B cell (primary cell): ENCODE data around the gene LGI1. TPM values are rescaled to one million over a fixed set of nuclear protein-coding genes. Genes with fewer than 3 reads are reported as not detected.

ENCODE experiments used
- ATAC-seq: fragments of 200-7000 bp; cut with Tn5 transposase; one replicate; pipeline ENCODE4 v1.10.0; 2021; ENCODE audit warnings: low read depth, mild to moderate bottlenecking, moderate number of reproducible peaks, moderate library complexity
- CTCF ChIA-PET: fragments of 350-600 bp; sonication (Branson Sonifier 250); formaldehyde crosslinking; loops from one replicate; lab custom pipeline; 2021; ENCODE audit warnings: antibody characterized with exemption, inconsistent platforms; lab: Charles Lee
- POLR2A ChIA-PET: fragments of 350-600 bp; sonication (Branson Sonifier 250); formaldehyde crosslinking; loops from one replicate; lab custom pipeline; 2021; ENCODE audit warnings: antibody characterized with exemption; lab: Charles Lee
- DNase-seq: peaks from one replicate; pipeline ENCODE4 v3.0.0; 2013
- H2AFZ ChIP-seq: 2 replicates; pipeline ENCODE4 v1.6.1; 2012; ENCODE audit warnings: mild to moderate bottlenecking, low read depth, low read length; ENCODE audit not compliant: insufficient read depth, poor library complexity, severe bottlenecking
- H3K27ac ChIP-seq, 2 donors: 1 replicate in 1 of 2; 2 replicates in 1 of 2; pipeline ENCODE4 v1.5.1; 2012 to 2013; ENCODE audit warnings: low read length in 2 of 2, mild to moderate bottlenecking in 2 of 2, moderate library complexity in 1 of 2
- H3K27me3 ChIP-seq, 4 experiments: fragments of 200-600 bp in 1 of 4; sonication (generic) in 1 of 4; replicated peaks in 1 of 4; 1 replicate in 2 of 4; 2 replicates in 2 of 4; pipeline versions ENCODE4 v1.6.1 to v1.7.0; 2013 to 2016; ENCODE audit warnings: low read length in 3 of 4, mild to moderate bottlenecking in 2 of 4, mixed read lengths in 1 of 4, moderate library complexity in 1 of 4; ENCODE audit not compliant: insufficient read depth in 4 of 4, control insufficient read depth in 3 of 4; ENCODE audit errors: control extremely low read depth in 1 of 4
- H3K36me3 ChIP-seq, 2 experiments: replicated peaks in 1 of 2; 1 replicate in 1 of 2; 2 replicates in 1 of 2; pipeline versions ENCODE4 v1.6.1 to v1.7.1; 2013; ENCODE audit warnings: low read length in 1 of 2; ENCODE audit not compliant: insufficient read depth in 2 of 2, control insufficient read depth in 1 of 2; ENCODE audit errors: control extremely low read depth in 1 of 2, extremely low read depth in 1 of 2
- H3K4me1 ChIP-seq, 2 donors: fragments of 200-600 bp in 1 of 2; sonication (generic) in 1 of 2; 1 replicate in 1 of 2; 2 replicates in 1 of 2; pipeline versions ENCODE4 v1.5.1 to v1.6.1; 2013 to 2017; ENCODE audit warnings: low read length in 2 of 2; ENCODE audit not compliant: control insufficient read depth in 2 of 2, insufficient read depth in 2 of 2
- H3K4me2 ChIP-seq: replicated peaks from 2 replicates; pipeline ENCODE3; 2012; ENCODE audit warnings: mild to moderate bottlenecking, low read depth, low read length; ENCODE audit not compliant: poor library complexity, severe bottlenecking
- H3K4me3 ChIP-seq, 5 experiments: fragments of 200-600 bp in 1 of 5; sonication (generic) in 1 of 5; 1 replicate in 3 of 5; 2 replicates in 2 of 5; pipeline versions ENCODE4 v1.5.1 to v1.7.0; 2011 to 2016; ENCODE audit warnings: low read length in 4 of 5, mild to moderate bottlenecking in 4 of 5, low read depth in 2 of 5, control low read depth in 1 of 5, moderate library complexity in 1 of 5; ENCODE audit not compliant: insufficient read depth in 1 of 5; ENCODE audit errors: control extremely low read depth in 1 of 5, extremely low read depth in 1 of 5
- H3K79me2 ChIP-seq: fragments of 200-600 bp; sonication (generic); one replicate; pipeline ENCODE4 v1.6.0; 2016; ENCODE audit warnings: low read length; ENCODE audit not compliant: control insufficient read depth, insufficient read depth
- H3K9ac ChIP-seq: fragments of 200-600 bp; sonication (generic); 2 replicates; pipeline ENCODE4 v1.6.1; 2017; ENCODE audit warnings: mild to moderate bottlenecking, low read length, moderate library complexity
- H3K9me3 ChIP-seq, 3 donors: one replicate each; pipeline versions ENCODE4 v1.6.1 to v1.7.1; 2013; ENCODE audit warnings: low read length in 2 of 3; ENCODE audit not compliant: control insufficient read depth in 2 of 3, insufficient read depth in 1 of 3; ENCODE audit errors: control extremely low read depth in 1 of 3
- H4K20me1 ChIP-seq: 2 replicates; pipeline ENCODE4 v1.6.0; 2012; ENCODE audit warnings: mild to moderate bottlenecking, low read length; ENCODE audit not compliant: insufficient read depth, control insufficient read depth, poor library complexity, severe bottlenecking
- H3K27ac Mint-ChIP-seq: one replicate; pipeline ENCODE4 v1.8.0; 2021; ENCODE audit warnings: mixed read lengths
- H3K27me3 Mint-ChIP-seq: one replicate; pipeline ENCODE4 v1.8.0; 2021; ENCODE audit warnings: mixed read lengths
- H3K4me1 Mint-ChIP-seq: one replicate; pipeline ENCODE4 v1.8.0; 2021; ENCODE audit warnings: mixed read lengths
- H3K4me3 Mint-ChIP-seq: one replicate; pipeline ENCODE4 v1.8.0; 2021; ENCODE audit warnings: mixed read lengths
- H3K9me3 Mint-ChIP-seq: one replicate; pipeline ENCODE4 v1.8.0; 2022; ENCODE audit warnings: mixed read lengths; ENCODE audit not compliant: insufficient read depth
- EZH2 ChIP-seq: IDR thresholded peaks from 2 replicates; pipeline ENCODE4 v1.6.1; 2012; ENCODE audit warnings: borderline replicate concordance, low read depth, mild to moderate bottlenecking, moderate library complexity, low read length; ENCODE audit not compliant: insufficient read depth, poor library complexity, severe bottlenecking
- WGBS: methylation state at CpG from one replicate; pipeline ENCODE4 v1.1.5; 2013; ENCODE audit warnings: missing lambda C conversion rate; ENCODE audit not compliant: insufficient coverage; 5-methylcytosine and 5-hydroxymethylcytosine counted together
- intact Hi-C: fragments of 100-400 bp; cut with micrococcal nuclease; formaldehyde crosslinking; loops from one replicate; pipeline ENCODE4 v1.10.0; 2022
- polyA plus RNA-seq: library from polyadenylated mRNA; depleted of rRNA; stranded (reverse); fragments of >200 nt; gene quantifications from 2 replicates; pipeline ENCODE4 v1.2.3, GENCODE V29; 2012
- total RNA-seq, 2 donors: library from RNA; stranded (reverse); fragments of 120-200 nt in 1 of 2; gene quantifications; 1 replicate in 1 of 2; 2 replicates in 1 of 2; pipeline versions ENCODE4 v1.2.3 to v1.2.4, GENCODE V29; 2013 to 2022
- TF ChIP-seq, protein P1 (sequence below): fragments of 200-600 bp; IDR thresholded peaks from one replicate; pipeline ENCODE4 v1.8.0; 2022; ENCODE audit warnings: antibody characterized with exemption, mild to moderate bottlenecking

Gene LGI1
- total and polyA plus RNA-seq, 2 donors (not counting 1 experiment from before 2014, with no cell fraction given), result not detected

DNA sequence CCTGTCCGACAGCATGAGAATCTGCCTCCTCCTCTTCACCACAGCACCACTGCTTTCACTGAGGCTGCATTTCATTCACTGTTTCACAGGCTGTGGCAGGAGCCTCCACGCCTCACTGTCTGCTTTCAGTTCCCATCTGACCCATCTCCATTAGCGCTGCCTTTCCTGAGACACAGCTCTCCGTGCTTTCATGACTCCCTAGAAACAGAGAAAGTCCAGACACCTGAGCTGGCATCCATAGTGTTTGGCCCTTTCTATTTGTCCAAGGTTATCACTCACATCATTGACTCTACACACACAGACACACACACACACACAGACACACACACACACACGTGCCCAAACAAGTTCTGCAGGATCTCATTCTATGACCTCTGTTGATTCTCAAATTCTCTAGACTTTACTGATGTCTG, 5.2 kb downstream of the LGI1 start:
- ChIA-PET POLR2A (no interaction called here), CTCF (no interaction called here)
- H2AFZ ChIP-seq, result no peak overlapping the region
- Mint-ChIP-seq H3K4me1 (no peaks in the 10 kb centered on the region), H3K9me3 (no peaks in the 10 kb centered on the region), H3K4me3 (no peak overlapping the region), H3K27ac (no peak overlapping the region), H3K27me3 (peaks cover 49% of the 10 kb centered on the region)
- ATAC-seq, result no peak
- no peaks in the 10 kb centered on the region for H3K4me1 ChIP-seq
- H3K4me3 ChIP-seq, result no peak overlapping the region
- H3K27me3 ChIP-seq, result peaks cover 0 to 34% (median 18%) of the 10 kb centered on the region in 4 experiments
- H3K36me3 ChIP-seq, result no peaks in the 10 kb centered on the region
- H3K9me3 ChIP-seq, result no peaks in the 10 kb centered on the region
- no peak for DNase-seq
- no peaks in the 10 kb centered on the region for H3K79me2 ChIP-seq
- no peaks in the 10 kb centered on the region for H4K20me1 ChIP-seq
- H3K4me2 ChIP-seq, result no peak overlapping the region
- H3K9ac ChIP-seq, result no peak overlapping the region
- no peak for TF ChIP-seq EZH2
- TF ChIP-seq, protein P1, sequence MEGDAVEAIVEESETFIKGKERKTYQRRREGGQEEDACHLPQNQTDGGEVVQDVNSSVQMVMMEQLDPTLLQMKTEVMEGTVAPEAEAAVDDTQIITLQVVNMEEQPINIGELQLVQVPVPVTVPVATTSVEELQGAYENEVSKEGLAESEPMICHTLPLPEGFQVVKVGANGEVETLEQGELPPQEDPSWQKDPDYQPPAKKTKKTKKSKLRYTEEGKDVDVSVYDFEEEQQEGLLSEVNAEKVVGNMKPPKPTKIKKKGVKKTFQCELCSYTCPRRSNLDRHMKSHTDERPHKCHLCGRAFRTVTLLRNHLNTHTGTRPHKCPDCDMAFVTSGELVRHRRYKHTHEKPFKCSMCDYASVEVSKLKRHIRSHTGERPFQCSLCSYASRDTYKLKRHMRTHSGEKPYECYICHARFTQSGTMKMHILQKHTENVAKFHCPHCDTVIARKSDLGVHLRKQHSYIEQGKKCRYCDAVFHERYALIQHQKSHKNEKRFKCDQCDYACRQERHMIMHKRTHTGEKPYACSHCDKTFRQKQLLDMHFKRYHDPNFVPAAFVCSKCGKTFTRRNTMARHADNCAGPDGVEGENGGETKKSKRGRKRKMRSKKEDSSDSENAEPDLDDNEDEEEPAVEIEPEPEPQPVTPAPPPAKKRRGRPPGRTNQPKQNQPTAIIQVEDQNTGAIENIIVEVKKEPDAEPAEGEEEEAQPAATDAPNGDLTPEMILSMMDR, result no peak
- intact Hi-C loops, result no loop called here
- WGBS, result 66% methylated on average over 5 of the region's 5 CpGs
- H3K27ac ChIP-seq, result no peak overlapping the region

GRCh38 chr10:93766918-93767317, 9.2 kb downstream of the LGI1 start:
- Histone ChIP-seq H3K27me3 (peaks cover 0 to 8% (median 3%) of the 10 kb centered on the region in 4 experiments), H4K20me1 (no peaks in the 10 kb centered on the region), H3K9me3 (no peaks in the 10 kb centered on the region), H3K4me1 (no peaks in the 10 kb centered on the region), H3K36me3 (no peaks in the 10 kb centered on the region), H3K27ac (no peak overlapping the region), H2AFZ (no peak overlapping the region), H3K79me2 (no peaks in the 10 kb centered on the region), H3K9ac (no peak overlapping the region), H3K4me2 (no peak overlapping the region), H3K4me3 (no peak overlapping the region)
- ChIA-PET POLR2A (no interaction called here), CTCF (no interaction called here)
- ATAC-seq (no peak), DNase-seq (no peak)
- no peaks in the 10 kb centered on the region for H3K9me3 Mint-ChIP-seq
- no peak overlapping the region for H3K4me3 Mint-ChIP-seq
- no peak overlapping the region for H3K27ac Mint-ChIP-seq
- H3K4me1 Mint-ChIP-seq, result no peaks in the 10 kb centered on the region
- peaks cover 40% of the 10 kb centered on the region for H3K27me3 Mint-ChIP-seq
- TF ChIP-seq, protein P1, result no peak
- no peak for TF ChIP-seq EZH2
- WGBS, result no CpG with 5 or more reads among the region's 2 CpGs
- intact Hi-C loops, result no loop called here
